GM06990 (cell line): Measurements from ENCODE around the gene PTPRN2.

Experiments
- DNase-seq: peaks from one replicate; pipeline ENCODE4 v3.0.0-alpha.2; 2011; ENCODE audit not compliant: insufficient read length; ENCODE audit errors: extremely low read depth
- H3K27me3 ChIP-seq: replicated peaks from 2 replicates; pipeline ENCODE4 v1.6.0; 2011; ENCODE audit warnings: low read length; ENCODE audit not compliant: control insufficient read depth, insufficient read depth
- H3K36me3 ChIP-seq: 2 replicates; pipeline ENCODE4 v1.5.1; 2011; ENCODE audit warnings: low read length; ENCODE audit not compliant: control insufficient read depth, insufficient read depth
- H3K4me3 ChIP-seq: replicated peaks from 2 replicates; pipeline ENCODE4 v1.5.1; 2011; ENCODE audit warnings: low read depth, mild to moderate bottlenecking, control low read depth, low read length
- TF ChIP-seq, protein P1 (sequence below): IDR thresholded peaks from 2 replicates; pipeline ENCODE4 v1.5.1; 2011; ENCODE audit warnings: low read length, control low read depth, mild to moderate bottlenecking, inconsistent platforms; ENCODE audit not compliant: insufficient read depth, poor library complexity, severe bottlenecking

PTPRN2 gene

DNA sequence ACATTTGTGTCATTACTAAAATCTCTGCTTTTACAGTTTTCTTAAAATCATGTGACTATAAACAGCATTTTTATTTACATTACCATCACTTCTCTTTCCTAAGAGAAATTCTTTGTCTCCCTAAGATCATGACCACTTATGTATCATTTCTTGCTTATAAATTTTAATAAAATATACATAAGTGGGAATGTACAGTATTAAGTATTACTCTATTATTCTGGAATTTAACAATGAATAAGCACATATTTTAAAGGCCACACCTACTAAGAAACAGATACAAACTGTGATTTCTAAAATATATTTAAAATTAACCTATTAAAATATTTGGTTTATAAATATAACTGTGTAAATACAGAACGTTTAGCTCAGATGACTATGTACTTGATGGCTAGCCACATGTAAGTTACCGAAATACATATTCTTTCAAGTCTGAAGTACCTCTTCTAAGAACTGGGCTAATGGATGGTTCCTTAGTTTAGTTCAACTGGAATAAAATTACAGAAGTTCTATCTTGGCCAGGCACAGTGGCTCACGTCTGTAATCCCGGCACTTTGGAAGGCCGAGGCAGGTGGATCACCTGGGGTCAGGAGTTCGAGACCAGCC, 33.3 kb upstream of the PTPRN2 start:
- no peaks in the 10 kb centered on the region for H3K27me3 ChIP-seq
- no peak overlapping the region for H3K4me3 ChIP-seq
- DNase-seq, result no peak
- H3K36me3 ChIP-seq, result no peaks in the 10 kb centered on the region; the same call in 1 of the 2 replicates
- TF ChIP-seq, protein P1, sequence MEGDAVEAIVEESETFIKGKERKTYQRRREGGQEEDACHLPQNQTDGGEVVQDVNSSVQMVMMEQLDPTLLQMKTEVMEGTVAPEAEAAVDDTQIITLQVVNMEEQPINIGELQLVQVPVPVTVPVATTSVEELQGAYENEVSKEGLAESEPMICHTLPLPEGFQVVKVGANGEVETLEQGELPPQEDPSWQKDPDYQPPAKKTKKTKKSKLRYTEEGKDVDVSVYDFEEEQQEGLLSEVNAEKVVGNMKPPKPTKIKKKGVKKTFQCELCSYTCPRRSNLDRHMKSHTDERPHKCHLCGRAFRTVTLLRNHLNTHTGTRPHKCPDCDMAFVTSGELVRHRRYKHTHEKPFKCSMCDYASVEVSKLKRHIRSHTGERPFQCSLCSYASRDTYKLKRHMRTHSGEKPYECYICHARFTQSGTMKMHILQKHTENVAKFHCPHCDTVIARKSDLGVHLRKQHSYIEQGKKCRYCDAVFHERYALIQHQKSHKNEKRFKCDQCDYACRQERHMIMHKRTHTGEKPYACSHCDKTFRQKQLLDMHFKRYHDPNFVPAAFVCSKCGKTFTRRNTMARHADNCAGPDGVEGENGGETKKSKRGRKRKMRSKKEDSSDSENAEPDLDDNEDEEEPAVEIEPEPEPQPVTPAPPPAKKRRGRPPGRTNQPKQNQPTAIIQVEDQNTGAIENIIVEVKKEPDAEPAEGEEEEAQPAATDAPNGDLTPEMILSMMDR, result no peak

DNA sequence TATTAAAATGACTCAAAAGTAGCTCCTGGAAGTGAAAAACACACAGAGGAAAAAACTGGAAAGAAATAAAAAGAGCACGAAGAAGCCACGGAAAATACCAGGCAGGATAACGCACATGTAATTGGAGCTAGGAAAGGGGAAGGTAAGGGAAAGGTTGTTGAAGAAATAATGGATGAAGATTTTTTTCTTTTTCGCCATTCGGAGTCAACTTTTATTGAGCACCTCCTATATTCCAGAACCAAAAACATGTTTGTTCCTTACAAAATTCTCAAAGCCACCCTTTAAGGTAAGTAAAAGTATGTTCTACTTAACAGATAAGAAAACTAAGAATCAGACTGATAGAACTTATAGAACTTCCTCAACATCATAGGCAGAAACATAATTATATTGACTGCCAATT, 32.8 kb upstream of the PTPRN2 start:
- no peaks in the 10 kb centered on the region; the same call in 1 of the 2 replicates for H3K36me3 ChIP-seq
- TF ChIP-seq, protein P1, result no peak

DNA sequence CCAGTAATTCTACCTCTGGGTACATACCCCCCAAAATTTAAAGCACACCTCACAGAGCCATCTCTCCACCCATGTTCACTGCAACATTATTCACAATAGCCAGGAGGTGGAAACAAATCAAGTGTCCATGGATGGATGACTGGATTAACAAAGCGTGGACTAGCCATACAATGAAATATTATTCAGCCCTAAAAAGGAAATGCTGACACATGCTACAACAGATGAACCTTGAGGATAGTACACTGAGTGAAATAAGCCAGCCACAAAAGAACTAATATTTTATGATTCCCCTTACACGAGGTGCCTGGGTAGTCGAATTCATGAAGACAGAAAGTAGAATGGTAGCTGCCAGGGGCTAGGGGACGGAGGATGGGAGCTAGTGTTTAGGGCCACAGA, 31.1 kb upstream of the PTPRN2 start:
- Histone ChIP-seq H3K4me3 (no peak overlapping the region), H3K27me3 (no peaks in the 10 kb centered on the region), H3K36me3 (no peaks in the 10 kb centered on the region; the same call in 1 of the 2 replicates)
- TF ChIP-seq, protein P1, result no peak
- no peak for DNase-seq

More for the DNA sequence above, 32.8 kb upstream of the PTPRN2 start:
- H3K27me3 ChIP-seq, result no peaks in the 10 kb centered on the region
- H3K4me3 ChIP-seq, result no peak overlapping the region
- DNase-seq, result no peak

DNA sequence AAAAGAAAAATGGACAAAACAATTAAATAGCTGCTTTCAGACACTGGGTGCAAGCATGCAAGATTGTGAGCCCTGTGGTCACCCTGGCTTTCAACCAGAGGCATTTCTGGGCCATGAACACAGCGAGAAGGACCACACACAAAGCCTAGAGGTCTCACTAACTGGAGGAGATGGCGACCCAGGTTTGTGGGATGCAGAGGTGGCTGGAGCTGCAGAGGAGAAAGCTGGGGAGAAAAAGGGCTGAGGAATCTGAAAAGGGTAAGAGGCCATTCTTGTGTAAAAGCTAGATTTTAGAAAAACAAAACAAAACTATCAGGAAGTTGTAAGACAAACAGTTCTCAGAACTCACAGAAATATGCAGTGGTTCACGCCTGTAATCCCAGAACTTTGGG, 30.1 kb upstream of the PTPRN2 start:
- no peak for DNase-seq
- TF ChIP-seq, protein P1, result no peak
- H3K36me3 ChIP-seq, result no peaks in the 10 kb centered on the region; the same call in 1 of the 2 replicates
- no peak overlapping the region for H3K4me3 ChIP-seq
- no peaks in the 10 kb centered on the region for H3K27me3 ChIP-seq

DNA sequence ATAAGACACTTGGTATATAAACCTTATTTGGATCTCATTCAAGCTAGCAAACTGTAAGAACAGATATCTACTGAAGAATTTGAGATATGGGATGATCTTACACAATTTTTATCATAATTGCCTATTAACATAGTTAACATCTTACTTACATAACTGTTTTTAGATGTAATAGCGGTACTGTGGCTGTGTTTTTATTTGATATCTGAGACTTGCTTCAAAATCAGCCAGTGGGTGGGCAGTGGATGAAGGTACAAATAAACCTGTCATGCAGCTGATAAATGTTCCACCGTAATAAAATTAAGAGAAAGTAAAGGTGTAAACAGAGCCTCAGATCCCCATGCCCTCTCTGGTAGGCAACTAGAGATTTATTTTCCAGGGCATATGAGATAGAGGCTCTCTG, 28.4 kb upstream of the PTPRN2 start:
- DNase-seq, result no peak
- no peaks in the 10 kb centered on the region; the same call in 1 of the 2 replicates for H3K36me3 ChIP-seq

More for the DNA sequence above, 28.4 kb upstream of the PTPRN2 start:
- Histone ChIP-seq H3K4me3 (no peak overlapping the region), H3K27me3 (no peaks in the 10 kb centered on the region)
- TF ChIP-seq, protein P1, result no peak
